ENCODE measurements around the gene HOXB4. TPM values are rescaled to one million over a fixed set of nuclear protein-coding genes. Genes with fewer than 3 reads are reported as not detected.

The HOXB4 gene
- total and polyA plus RNA-seq, 10 of the 15 experiments (the other 5 are each of a cell fraction or from before 2014, with no cell fraction given) = 0.35 to 5.8 (median 3.0) TPM

GRCh38 chr17:48584223-48584741 is 6.1 kb upstream of the HOXB4 start:
- Histone ChIP-seq H3K27me3 (replicated peaks in 1 of 2; ENCODE audit: control insufficient read depth in 2 of 2, insufficient read depth in 2 of 2, low read length in 1 of 2) (peaks cover 0 to 4% of the 10 kb centered on the region in 2 experiments; a peak in 1 of 4 replicates), H3K36me3 (ENCODE audit: control insufficient read depth in 2 of 2, insufficient read depth in 2 of 2, low read length in 1 of 2) (no peaks in the 10 kb centered on the region), H3K79me2 (ENCODE audit: control insufficient read depth, insufficient read depth, low read length) (no peaks in the 10 kb centered on the region), H3K4me2 (ENCODE audit: control insufficient read depth, insufficient read depth) (no peak overlapping the region), H3K9me3 (replicated peaks; ENCODE audit: control insufficient read depth, insufficient read depth, low read length) (no peaks in the 10 kb centered on the region), H3K27ac (ENCODE audit: control insufficient read depth, insufficient read depth) (no peak overlapping the region), H3K4me1 (ENCODE audit: control insufficient read depth, insufficient read depth, low read length) (peaks cover 10% of the 10 kb centered on the region), H3K9ac (ENCODE audit: control insufficient read depth, insufficient read depth, low read length) (no peak overlapping the region), H4K20me1 (ENCODE audit: control insufficient read depth, insufficient read depth) (no peaks in the 10 kb centered on the region), H3K4me3 (no peak overlapping the region), H2AFZ (ENCODE audit: control insufficient read depth, low read depth, low read length) (no peak overlapping the region)
- ChIA-PET POLR2A (no interaction called here), SMC1A (ENCODE audit: uncharacterized antibody, unreplicated experiment) (interaction anchor here (0.8 to 1.0 kb wide), 3 partner anchors 237 to 504 kb away, joined by 3 read pairs; no protein-coding TSS in a partner anchor), CTCF (interaction anchor here (0.7 to 2.4 kb wide), 9 partner anchors 28 to 473 kb away, joined by 3 to 9 read pairs (median 4); no protein-coding TSS in a partner anchor), RAD21 (ENCODE audit: unreplicated experiment) (interaction anchor here (0.8 to 2.2 kb wide), 6 partner anchors 73 to 504 kb away, joined by 3 to 7 read pairs (median 4); no protein-coding TSS in a partner anchor)
- DNase-seq (ENCODE audit: low read depth, low spot score) (no peak), FAIRE-seq (no peak), ATAC-seq (no peak)
- in situ Hi-C loops (cut with MboI) = no loop called here
- no TSS peak for BruUV-seq (replicated peaks)
- intact Hi-C loops (cut with micrococcal nuclease; ENCODE audit: unreplicated experiment) = no loop called here
- WGBS (ENCODE audit: insufficient coverage, insufficient replicate concordance, low lambda C conversion rate, missing lambda C conversion rate) = 50% methylated on average over 2 of the region's 2 CpGs
- TF ChIP-seq ATF7 (IDR thresholded peaks at IDR 0.05; ENCODE audit: low read depth) = no peak
- TF ChIP-seq EZH2 (IDR thresholded peaks at IDR 0.05; ENCODE audit: borderline replicate concordance, control insufficient read depth, low read depth, low read length) = no peak
- no peak for TF ChIP-seq STAT1 (conservative IDR thresholded peaks at IDR 0.05)
- TF ChIP-seq ZNF687 (IDR thresholded peaks at IDR 0.05) = no peak
- TF ChIP-seq RELB (IDR thresholded peaks at IDR 0.05; ENCODE audit: low read depth) = no peak
- TF ChIP-seq MYB (IDR thresholded peaks at IDR 0.05; ENCODE audit: borderline replicate concordance, low read depth, low read length) = no peak
- no peak for TF ChIP-seq BRCA1 (IDR thresholded peaks at IDR 0.05; ENCODE audit: low read depth, low read length)
- no peak for TF ChIP-seq KAT2A (conservative IDR thresholded peaks at IDR 0.05; ENCODE audit: control insufficient read depth, low read depth, low read length)
- TF ChIP-seq RCOR1 (conservative IDR thresholded peaks at IDR 0.05; ENCODE audit: low read depth, low read length) = no peak
- TF ChIP-seq STAT3 (IDR thresholded peaks at IDR 0.05; ENCODE audit: low read depth, low read length) = no peak
- TF ChIP-seq SUZ12 (IDR thresholded peaks at IDR 0.05; ENCODE audit: unreplicated experiment) = no peak
- TF ChIP-seq ZBTB4 (CRISPR knock-in tag; IDR thresholded peaks at IDR 0.05) = no peak
- TF ChIP-seq BCL3 (IDR thresholded peaks at IDR 0.05; ENCODE audit: borderline replicate concordance, insufficient read depth, low read depth, low read length, poor library complexity, severe bottlenecking) = no peak

Measured in GM12878 (cell line).